ENCODE data around the gene EHBP1.

Gene EHBP1

GRCh38 chr2:63050334-63051041 lies 345.0 kb downstream of the EHBP1 start, which contains the start of gene OTX1:
Gene OTX1 (plus strand): TSS chr2:63050830. CDS start chr2:63052991, 2,161 bp downstream.
- Histone ChIP-seq H4K20me1 (ENCODE audit: insufficient read depth) (no peaks in the 10 kb centered on the region), H2AFZ (ENCODE audit: low read depth) (peak within 1 kb of the TSS; percentile 94), H3K4me2 (peak within 1 kb of the TSS; percentile 92), H3K36me3 (ENCODE audit: insufficient read depth) (no peaks in the 10 kb centered on the region), H3K27me3 (ENCODE audit: insufficient read depth, low read depth) (no peaks in the 10 kb centered on the region), H3K4me3 (IDR thresholded peaks at IDR 0.05; ENCODE audit: insufficient read depth, low read depth, low read length) (peak within 1 kb of the TSS; percentile 82), H3K4me1 (ENCODE audit: low read depth, poor library complexity, severe bottlenecking) (peaks cover 6% of the 10 kb centered on the region), H3K79me2 (ENCODE audit: insufficient read depth, low read depth) (no peaks in the 10 kb centered on the region), H3K9ac (peak within 1 kb of the TSS; percentile 74), H3K27ac (peak within 1 kb of the TSS; percentile 65)
- TF ChIP-seq CTCF (conservative IDR thresholded peaks at IDR 0.05; ENCODE audit: low read depth, low read length) = no peak

GRCh38 chr2:63051042-63051794 lies 345.7 kb downstream of the EHBP1 start:
- H2AFZ ChIP-seq (ENCODE audit: low read depth) = peak overlapping the region; percentile 94
- peak overlapping the region; percentile 74 for H3K9ac ChIP-seq
- peak overlapping the region; percentile 92 for H3K4me2 ChIP-seq
- H3K27me3 ChIP-seq (ENCODE audit: insufficient read depth, low read depth) = no peaks in the 10 kb centered on the region
- H3K79me2 ChIP-seq (ENCODE audit: insufficient read depth, low read depth) = no peaks in the 10 kb centered on the region
- peaks cover 6% of the 10 kb centered on the region for H3K4me1 ChIP-seq (ENCODE audit: low read depth, poor library complexity, severe bottlenecking)
- H3K36me3 ChIP-seq (ENCODE audit: insufficient read depth) = no peaks in the 10 kb centered on the region
- no peak for TF ChIP-seq CTCF (conservative IDR thresholded peaks at IDR 0.05; ENCODE audit: low read depth, low read length)
- H3K4me3 ChIP-seq (IDR thresholded peaks at IDR 0.05; ENCODE audit: insufficient read depth, low read depth, low read length) = peak overlapping the region; percentile 82
- H3K27ac ChIP-seq = peak overlapping the region; percentile 14; the same call in 1 of the 2 replicates
- no peaks in the 10 kb centered on the region for H4K20me1 ChIP-seq (ENCODE audit: insufficient read depth)

GRCh38 chr2:63051795-63052333 lies 346.4 kb downstream of the EHBP1 start:
- Histone ChIP-seq H3K4me3 (IDR thresholded peaks at IDR 0.05; ENCODE audit: insufficient read depth, low read depth, low read length) (no peak overlapping the region), H3K9ac (no peak overlapping the region), H3K27me3 (ENCODE audit: insufficient read depth, low read depth) (no peaks in the 10 kb centered on the region), H3K4me2 (peak overlapping the region; percentile 92; the same call in 1 of the 2 replicates), H3K4me1 (ENCODE audit: low read depth, poor library complexity, severe bottlenecking) (peaks cover 6% of the 10 kb centered on the region), H2AFZ (ENCODE audit: low read depth) (peak overlapping the region; percentile 94), H3K27ac (no peak overlapping the region), H3K79me2 (ENCODE audit: insufficient read depth, low read depth) (no peaks in the 10 kb centered on the region), H4K20me1 (ENCODE audit: insufficient read depth) (no peaks in the 10 kb centered on the region), H3K36me3 (ENCODE audit: insufficient read depth) (no peaks in the 10 kb centered on the region)
- TF ChIP-seq CTCF (conservative IDR thresholded peaks at IDR 0.05; ENCODE audit: low read depth, low read length) = no peak

GRCh38 chr2:63052411-63053080 lies 347.0 kb downstream of the EHBP1 start:
- no peak overlapping the region for H3K4me2 ChIP-seq
- H3K4me1 ChIP-seq (ENCODE audit: low read depth, poor library complexity, severe bottlenecking) = peaks cover 6% of the 10 kb centered on the region
- H4K20me1 ChIP-seq (ENCODE audit: insufficient read depth) = no peaks in the 10 kb centered on the region
- no peak overlapping the region for H3K27ac ChIP-seq
- no peaks in the 10 kb centered on the region for H3K27me3 ChIP-seq (ENCODE audit: insufficient read depth, low read depth)
- no peak for TF ChIP-seq CTCF (conservative IDR thresholded peaks at IDR 0.05; ENCODE audit: low read depth, low read length)
- no peak overlapping the region for H3K4me3 ChIP-seq (IDR thresholded peaks at IDR 0.05; ENCODE audit: insufficient read depth, low read depth, low read length)
- H2AFZ ChIP-seq (ENCODE audit: low read depth) = no peak overlapping the region
- H3K36me3 ChIP-seq (ENCODE audit: insufficient read depth) = no peaks in the 10 kb centered on the region
- no peak overlapping the region for H3K9ac ChIP-seq
- H3K79me2 ChIP-seq (ENCODE audit: insufficient read depth, low read depth) = no peaks in the 10 kb centered on the region

Measured in KMS-11 (cell line).